HL-60/S4 treated with phorbol 12-myristate 13-acetate at 8.2 ng/mL for 4 days and 3 days (cell line): ENCODE measurements around the gene IPO4.

Experiments used
- in situ Hi-C: fragments of 300-500 bp; cut with MboI; formaldehyde crosslinking; loops from 2 replicates; pipeline ENCODE4 v1.15.0; 2022; ENCODE audit warnings: low sequenced_read_pairs

The IPO4 gene

GRCh38 chr14:24136684-24137528 lies 51.7 kb downstream of the IPO4 start:
- in situ Hi-C loops, result no loop called here

GRCh38 chr14:24135834-24136683 lies 52.6 kb downstream of the IPO4 start, which contains the start of gene PSME1:
Gene PSME1 (plus strand): TSS chr14:24136194. CDS start chr14:24136263, 69 bp downstream.
- in situ Hi-C loops, result no loop called here

- in situ Hi-C loops, result no loop called here
These were observed 53.1 kb downstream of the IPO4 start for GRCh38 chr14:24135584-24135833.

- in situ Hi-C loops, result no loop called here
These were observed 54.9 kb downstream of the IPO4 start for GRCh38 chr14:24133735-24134134.

GRCh38 chr14:24132976-24133375 lies 55.6 kb downstream of the IPO4 start:
- in situ Hi-C loops, result no loop called here

GRCh38 chr14:24132061-24132685 lies 56.4 kb downstream of the IPO4 start:
- in situ Hi-C loops, result no loop called here

- in situ Hi-C loops, result no loop called here
These were observed 57.1 kb downstream of the IPO4 start for GRCh38 chr14:24131549-24131966.

GRCh38 chr14:24130717-24131548 lies 57.7 kb downstream of the IPO4 start:
- in situ Hi-C loops, result no loop called here

GRCh38 chr14:24130380-24130716 lies 58.3 kb downstream of the IPO4 start, which contains the start of gene FITM1:
Gene FITM1 (plus strand): TSS chr14:24130659. CDS start chr14:24131564, 905 bp downstream.
- in situ Hi-C loops, result no loop called here
